PFSK-1 (cell line): ENCODE data around the gene EAPP.

Source experiments
- SIN3A ChIP-seq: IDR thresholded peaks from 2 replicates; pipeline ENCODE4 v1.6.1; 2012; ENCODE audit warnings: mild to moderate bottlenecking, low read length, moderate library complexity, borderline replicate concordance; ENCODE audit not compliant: insufficient read depth
- TAF1 ChIP-seq: IDR thresholded peaks from 2 replicates; pipeline ENCODE4 v1.6.1; 2012; ENCODE audit warnings: low read length, control low read depth, borderline replicate concordance; ENCODE audit not compliant: insufficient read depth
- TF ChIP-seq, protein P1 (sequence below), 2 experiments: IDR thresholded peaks; 2 replicates each; pipeline versions ENCODE4 v1.6.1 to v1.8.0; 2011 to 2012; ENCODE audit warnings: low read depth in 2 of 2, low read length in 2 of 2, control low read depth in 1 of 2, inconsistent platforms in 1 of 2, mild to moderate bottlenecking in 1 of 2, moderate library complexity in 1 of 2; ENCODE audit not compliant: insufficient read depth in 1 of 2

DNA sequence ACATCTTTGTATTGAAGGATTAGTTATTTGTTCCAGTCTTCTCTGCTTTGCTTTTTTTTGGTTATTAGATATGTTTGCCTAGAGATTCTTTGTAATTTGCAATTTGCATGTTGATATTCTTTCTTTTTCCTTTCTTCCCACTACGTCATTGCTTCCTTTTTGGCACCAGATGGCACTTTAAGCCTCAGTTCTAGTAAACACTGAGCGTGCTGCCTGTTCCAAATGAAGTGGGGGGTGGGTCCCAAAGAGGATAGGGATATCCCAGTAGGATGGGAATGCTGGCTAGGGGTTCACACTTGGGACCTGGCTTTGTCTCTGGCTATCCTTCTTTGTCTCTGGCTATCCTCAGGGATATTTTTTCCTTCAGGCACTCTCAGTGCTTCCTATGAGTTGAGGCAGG lies 17.0 kb downstream of the EAPP start:
- TF ChIP-seq, protein P1, sequence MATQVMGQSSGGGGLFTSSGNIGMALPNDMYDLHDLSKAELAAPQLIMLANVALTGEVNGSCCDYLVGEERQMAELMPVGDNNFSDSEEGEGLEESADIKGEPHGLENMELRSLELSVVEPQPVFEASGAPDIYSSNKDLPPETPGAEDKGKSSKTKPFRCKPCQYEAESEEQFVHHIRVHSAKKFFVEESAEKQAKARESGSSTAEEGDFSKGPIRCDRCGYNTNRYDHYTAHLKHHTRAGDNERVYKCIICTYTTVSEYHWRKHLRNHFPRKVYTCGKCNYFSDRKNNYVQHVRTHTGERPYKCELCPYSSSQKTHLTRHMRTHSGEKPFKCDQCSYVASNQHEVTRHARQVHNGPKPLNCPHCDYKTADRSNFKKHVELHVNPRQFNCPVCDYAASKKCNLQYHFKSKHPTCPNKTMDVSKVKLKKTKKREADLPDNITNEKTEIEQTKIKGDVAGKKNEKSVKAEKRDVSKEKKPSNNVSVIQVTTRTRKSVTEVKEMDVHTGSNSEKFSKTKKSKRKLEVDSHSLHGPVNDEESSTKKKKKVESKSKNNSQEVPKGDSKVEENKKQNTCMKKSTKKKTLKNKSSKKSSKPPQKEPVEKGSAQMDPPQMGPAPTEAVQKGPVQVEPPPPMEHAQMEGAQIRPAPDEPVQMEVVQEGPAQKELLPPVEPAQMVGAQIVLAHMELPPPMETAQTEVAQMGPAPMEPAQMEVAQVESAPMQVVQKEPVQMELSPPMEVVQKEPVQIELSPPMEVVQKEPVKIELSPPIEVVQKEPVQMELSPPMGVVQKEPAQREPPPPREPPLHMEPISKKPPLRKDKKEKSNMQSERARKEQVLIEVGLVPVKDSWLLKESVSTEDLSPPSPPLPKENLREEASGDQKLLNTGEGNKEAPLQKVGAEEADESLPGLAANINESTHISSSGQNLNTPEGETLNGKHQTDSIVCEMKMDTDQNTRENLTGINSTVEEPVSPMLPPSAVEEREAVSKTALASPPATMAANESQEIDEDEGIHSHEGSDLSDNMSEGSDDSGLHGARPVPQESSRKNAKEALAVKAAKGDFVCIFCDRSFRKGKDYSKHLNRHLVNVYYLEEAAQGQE (IDR thresholded peaks at IDR 0.05; ENCODE audit: insufficient read depth in 1 of 2, low read depth in 2 of 2, low read length in 2 of 2): no peak
- TF ChIP-seq TAF1 (no peak), SIN3A (no peak)
